ENCODE measurements around the gene CCDC167.

GRCh38 chr6:37493661-37493995 is 6.1 kb downstream of the CCDC167 start:
- TF ChIP-seq CTCF (IDR thresholded peaks at IDR 0.05) (no peak), ZFX (IDR thresholded peaks at IDR 0.05; ENCODE audit: borderline replicate concordance) (no peak)
